ENCODE results near the gene UFD1.

UFD1 gene

GRCh38 chr22:19419086-19419463 is 59.9 kb downstream of the UFD1 start:
- Histone ChIP-seq H3K9ac (ENCODE audit: insufficient read length, low read depth) (no peak overlapping the region), H3K27me3 (ENCODE audit: insufficient read depth, insufficient read length) (no peaks in the 10 kb centered on the region), H3K4me1 (ENCODE audit: insufficient read depth, insufficient read length) (peaks cover 6% of the 10 kb centered on the region), H3K9me3 (ENCODE audit: insufficient read depth, low read length) (no peaks in the 10 kb centered on the region), H3K4me3 (ENCODE audit: insufficient read length, low read depth) (no peak overlapping the region), H3K36me3 (ENCODE audit: insufficient read depth, insufficient read length, low read length) (no peaks in the 10 kb centered on the region)
- DNase-seq (ENCODE audit: low read depth, low spot score) = no peak
- TF ChIP-seq ZNF274 (IDR thresholded peaks at IDR 0.05; ENCODE audit: low read depth, low read length) = no peak

- TF ChIP-seq SUZ12 (IDR thresholded peaks at IDR 0.05; ENCODE audit: extremely low read depth, insufficient read depth, insufficient read length) (no peak), YY1 (IDR thresholded peaks at IDR 0.05; ENCODE audit: insufficient read depth, insufficient read length) (no peak), ZNF274 (IDR thresholded peaks at IDR 0.05; ENCODE audit: low read depth, low read length) (no peak)
- Histone ChIP-seq H3K4me1 (ENCODE audit: insufficient read depth, insufficient read length) (no peaks in the 10 kb centered on the region), H3K4me3 (ENCODE audit: insufficient read length, low read depth) (no peak overlapping the region), H3K9ac (ENCODE audit: insufficient read length, low read depth) (no peak overlapping the region), H3K27me3 (ENCODE audit: insufficient read depth, insufficient read length) (no peaks in the 10 kb centered on the region), H3K36me3 (ENCODE audit: insufficient read depth, insufficient read length, low read length) (peaks cover 35% of the 10 kb centered on the region), H3K9me3 (ENCODE audit: insufficient read depth, low read length) (no peaks in the 10 kb centered on the region)
- no peak for DNase-seq (ENCODE audit: low read depth, low spot score)
Observed at GRCh38 chr22:19412923-19413322, 66.1 kb downstream of the UFD1 start.

- Histone ChIP-seq H3K27me3 (ENCODE audit: insufficient read depth, insufficient read length) (no peaks in the 10 kb centered on the region), H3K9ac (ENCODE audit: insufficient read length, low read depth) (no peak overlapping the region), H3K4me1 (ENCODE audit: insufficient read depth, insufficient read length) (no peaks in the 10 kb centered on the region), H3K9me3 (ENCODE audit: insufficient read depth, low read length) (no peaks in the 10 kb centered on the region), H3K4me3 (ENCODE audit: insufficient read length, low read depth) (no peak overlapping the region), H3K36me3 (ENCODE audit: insufficient read depth, insufficient read length, low read length) (peaks cover 40% of the 10 kb centered on the region)
- no peak for TF ChIP-seq ZNF274 (IDR thresholded peaks at IDR 0.05; ENCODE audit: low read depth, low read length)
- no peak for TF ChIP-seq SUZ12 (IDR thresholded peaks at IDR 0.05; ENCODE audit: extremely low read depth, insufficient read depth, insufficient read length)
- no peak for TF ChIP-seq YY1 (IDR thresholded peaks at IDR 0.05; ENCODE audit: insufficient read depth, insufficient read length)
- DNase-seq (ENCODE audit: low read depth, low spot score) = no peak
Observed at GRCh38 chr22:19412478-19412877, 66.5 kb downstream of the UFD1 start.

GRCh38 chr22:19411690-19412045 is 67.3 kb downstream of the UFD1 start:
- Histone ChIP-seq H3K9ac (ENCODE audit: insufficient read length, low read depth) (no peak overlapping the region), H3K27me3 (ENCODE audit: insufficient read depth, insufficient read length) (no peaks in the 10 kb centered on the region), H3K4me1 (ENCODE audit: insufficient read depth, insufficient read length) (no peaks in the 10 kb centered on the region), H3K36me3 (ENCODE audit: insufficient read depth, insufficient read length, low read length) (peaks cover 47% of the 10 kb centered on the region), H3K9me3 (ENCODE audit: insufficient read depth, low read length) (no peaks in the 10 kb centered on the region), H3K4me3 (ENCODE audit: insufficient read length, low read depth) (no peak overlapping the region)
- no peak for DNase-seq (ENCODE audit: low read depth, low spot score)
- TF ChIP-seq ZNF274 (IDR thresholded peaks at IDR 0.05; ENCODE audit: low read depth, low read length) (no peak), SUZ12 (IDR thresholded peaks at IDR 0.05; ENCODE audit: extremely low read depth, insufficient read depth, insufficient read length) (no peak)

- no peaks in the 10 kb centered on the region for H3K4me1 ChIP-seq (ENCODE audit: insufficient read depth, insufficient read length)
- DNase-seq (ENCODE audit: low read depth, low spot score) = no peak
- H3K9me3 ChIP-seq (ENCODE audit: insufficient read depth, low read length) = no peaks in the 10 kb centered on the region
- H3K27me3 ChIP-seq (ENCODE audit: insufficient read depth, insufficient read length) = no peaks in the 10 kb centered on the region
- H3K36me3 ChIP-seq (ENCODE audit: insufficient read depth, insufficient read length, low read length) = peaks cover 52% of the 10 kb centered on the region
- no peak overlapping the region for H3K9ac ChIP-seq (ENCODE audit: insufficient read length, low read depth)
- H3K4me3 ChIP-seq (ENCODE audit: insufficient read length, low read depth) = no peak overlapping the region
- TF ChIP-seq SUZ12 (IDR thresholded peaks at IDR 0.05; ENCODE audit: extremely low read depth, insufficient read depth, insufficient read length) = no peak
- no peak for TF ChIP-seq ZNF274 (IDR thresholded peaks at IDR 0.05; ENCODE audit: low read depth, low read length)
- no peak for TF ChIP-seq YY1 (IDR thresholded peaks at IDR 0.05; ENCODE audit: insufficient read depth, insufficient read length)
Observed at GRCh38 chr22:19410941-19411689, 67.9 kb downstream of the UFD1 start.

- no peak overlapping the region for H3K9ac ChIP-seq (ENCODE audit: insufficient read length, low read depth)
- no peaks in the 10 kb centered on the region for H3K9me3 ChIP-seq (ENCODE audit: insufficient read depth, low read length)
- no peak for DNase-seq (ENCODE audit: low read depth, low spot score)
- H3K27me3 ChIP-seq (ENCODE audit: insufficient read depth, insufficient read length) = no peaks in the 10 kb centered on the region
- no peak for TF ChIP-seq SUZ12 (IDR thresholded peaks at IDR 0.05; ENCODE audit: extremely low read depth, insufficient read depth, insufficient read length)
- no peak for TF ChIP-seq YY1 (IDR thresholded peaks at IDR 0.05; ENCODE audit: insufficient read depth, insufficient read length)
- TF ChIP-seq ZNF274 (IDR thresholded peaks at IDR 0.05; ENCODE audit: low read depth, low read length) = no peak
- H3K4me3 ChIP-seq (ENCODE audit: insufficient read length, low read depth) = no peak overlapping the region
- H3K36me3 ChIP-seq (ENCODE audit: insufficient read depth, insufficient read length, low read length) = peaks cover 72% of the 10 kb centered on the region
- no peaks in the 10 kb centered on the region for H3K4me1 ChIP-seq (ENCODE audit: insufficient read depth, insufficient read length)
Observed at GRCh38 chr22:19407649-19408606, 71.1 kb downstream of the UFD1 start.

- Histone ChIP-seq H3K4me1 (ENCODE audit: insufficient read depth, insufficient read length) (no peaks in the 10 kb centered on the region), H3K36me3 (ENCODE audit: insufficient read depth, insufficient read length, low read length) (peaks cover 75% of the 10 kb centered on the region), H3K27me3 (ENCODE audit: insufficient read depth, insufficient read length) (no peaks in the 10 kb centered on the region), H3K4me3 (ENCODE audit: insufficient read length, low read depth) (no peak overlapping the region), H3K9me3 (ENCODE audit: insufficient read depth, low read length) (no peaks in the 10 kb centered on the region), H3K9ac (ENCODE audit: insufficient read length, low read depth) (no peak overlapping the region)
- DNase-seq (ENCODE audit: low read depth, low spot score) = no peak
- TF ChIP-seq ZNF274 (IDR thresholded peaks at IDR 0.05; ENCODE audit: low read depth, low read length) (no peak), SUZ12 (IDR thresholded peaks at IDR 0.05; ENCODE audit: extremely low read depth, insufficient read depth, insufficient read length) (no peak)
Observed at GRCh38 chr22:19406846-19407245, 72.1 kb downstream of the UFD1 start.
